GM18907 (cell line): ENCODE measurements around the gene DOCK4.

ENCODE experiments used
- ATAC-seq: cut with Tn5 transposase; IDR thresholded peaks from one replicate; pipeline ENCODE4 v1.9.1; 2021; ENCODE audit warnings: mild to moderate bottlenecking, moderate library complexity; ENCODE audit not compliant: unreplicated experiment

DOCK4 gene

DNA sequence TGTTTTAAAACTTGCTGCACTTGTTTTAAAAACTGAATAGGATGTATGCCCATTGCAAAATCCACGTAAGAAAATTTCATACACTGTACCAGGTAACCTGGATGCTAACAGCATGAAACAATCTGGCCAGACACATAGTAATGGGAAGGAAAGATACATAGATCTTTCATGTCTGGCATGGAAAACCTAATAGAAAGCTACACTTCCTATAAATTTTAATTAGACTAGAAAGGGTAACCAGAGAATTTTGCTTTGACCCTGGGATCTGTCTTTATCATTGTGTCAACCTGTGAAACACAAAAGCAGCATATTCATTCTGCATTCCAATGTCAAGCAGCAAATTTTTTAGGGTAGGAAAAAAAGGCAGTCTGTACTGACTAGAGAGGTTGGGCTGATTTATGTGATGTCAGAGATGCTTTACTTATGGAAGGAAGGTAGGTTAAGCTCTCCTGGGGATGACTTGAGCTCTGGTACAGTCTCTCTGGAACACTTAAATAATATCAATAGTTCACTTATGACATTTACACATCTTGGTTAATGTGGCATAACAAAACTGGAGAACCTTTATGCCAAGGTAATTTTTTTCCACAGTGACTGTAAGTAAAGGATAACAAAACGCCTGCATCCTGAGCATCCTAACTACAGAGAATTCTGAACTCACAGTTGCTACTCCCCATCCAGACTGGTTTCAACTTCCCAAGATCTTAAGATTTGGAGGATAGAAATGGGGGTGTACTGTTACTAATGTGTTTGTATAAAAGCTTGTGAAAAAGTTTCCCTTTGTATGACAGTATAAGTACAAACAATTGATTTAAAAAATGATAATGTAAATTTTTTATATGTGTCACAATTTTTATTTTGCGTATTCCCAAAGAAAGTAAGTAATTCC is 44.7 kb downstream of the DOCK4 start:
- ATAC-seq: no peak

DNA sequence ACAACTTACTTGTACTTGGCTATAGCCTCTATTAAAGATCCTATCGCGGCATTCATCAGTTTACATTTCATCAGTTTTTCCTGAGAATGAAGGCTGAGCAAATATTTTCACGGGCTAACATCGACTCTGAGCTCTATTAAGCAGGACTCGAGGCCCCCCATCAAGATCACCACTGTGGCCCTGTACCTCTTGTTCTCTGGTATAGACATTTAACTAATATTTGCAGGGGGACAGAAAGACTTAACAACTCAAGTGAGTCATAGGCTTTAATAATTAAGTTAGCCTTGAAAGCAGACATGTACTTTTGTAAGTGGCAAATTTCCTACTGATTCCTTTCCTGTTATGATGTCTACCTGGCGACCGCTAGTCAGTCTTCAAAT is 45.4 kb downstream of the DOCK4 start:
- ATAC-seq: no peak

DNA sequence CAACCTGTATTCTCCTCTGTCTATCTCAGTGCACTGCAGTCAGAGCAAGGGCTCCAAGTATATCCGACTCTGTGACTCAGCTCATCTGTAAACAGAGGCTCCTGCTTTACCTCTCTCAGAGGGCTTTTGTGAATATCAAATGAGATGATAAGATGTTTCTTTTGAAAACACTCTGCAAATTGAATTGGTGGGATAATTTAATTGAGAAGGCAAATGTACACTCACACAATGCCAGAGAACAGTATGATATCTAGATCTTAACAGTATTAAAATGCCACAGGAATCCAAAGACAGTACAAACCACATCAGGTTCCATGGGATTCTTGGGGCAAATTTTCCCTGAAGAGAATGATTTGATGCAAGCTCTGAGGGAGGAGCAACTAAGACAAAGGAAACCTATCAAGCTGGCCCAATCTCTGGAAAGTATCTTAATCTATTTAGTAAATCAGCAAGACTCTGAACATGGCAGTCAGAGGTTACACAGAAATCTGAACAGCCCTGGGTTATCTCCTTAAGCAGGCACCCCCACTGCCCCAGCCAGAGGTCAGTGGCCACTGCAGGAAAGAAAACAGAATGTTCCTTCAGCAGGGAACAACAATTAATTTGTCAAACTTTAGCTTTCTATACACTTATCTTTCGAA is 45.9 kb downstream of the DOCK4 start:
- ATAC-seq: no peak

DNA sequence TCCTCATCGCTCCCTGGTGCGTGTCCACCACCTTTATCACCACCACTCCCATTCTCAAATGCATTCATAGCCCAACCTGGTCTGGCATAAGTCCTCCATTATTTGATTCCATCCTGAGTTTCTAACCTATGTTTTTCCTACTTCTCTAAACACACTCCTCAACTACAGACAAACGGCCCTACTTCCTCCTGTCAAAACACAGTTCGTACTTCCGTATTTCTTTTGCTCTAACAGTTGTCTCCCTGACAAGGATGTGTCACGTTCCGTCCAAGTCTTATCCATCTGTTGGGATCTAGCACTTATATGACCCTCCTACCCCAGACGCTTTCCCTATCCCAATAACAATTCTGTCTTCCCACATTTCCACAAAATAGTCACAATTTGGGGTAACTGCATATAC is 46.8 kb downstream of the DOCK4 start:
- ATAC-seq: no peak

DNA sequence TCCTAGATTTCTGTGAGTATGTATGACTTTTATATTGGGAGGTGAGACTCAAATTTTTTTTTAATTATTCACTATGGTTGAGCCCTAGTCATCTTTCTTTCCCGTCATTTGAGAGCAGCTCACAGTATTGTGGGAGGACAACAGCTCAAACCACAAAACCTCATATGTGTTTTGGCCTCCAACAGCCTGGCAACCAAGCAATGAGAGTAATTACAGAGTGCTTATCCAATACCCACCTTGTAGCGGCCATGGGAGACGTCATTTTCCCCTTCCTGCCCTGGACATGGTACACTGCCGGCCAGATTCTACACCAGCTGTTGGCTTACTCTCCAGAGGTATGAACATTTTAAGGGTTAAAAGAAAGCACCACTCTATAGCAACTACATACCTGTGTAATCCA is 49.1 kb downstream of the DOCK4 start:
- ATAC-seq: no peak

DNA sequence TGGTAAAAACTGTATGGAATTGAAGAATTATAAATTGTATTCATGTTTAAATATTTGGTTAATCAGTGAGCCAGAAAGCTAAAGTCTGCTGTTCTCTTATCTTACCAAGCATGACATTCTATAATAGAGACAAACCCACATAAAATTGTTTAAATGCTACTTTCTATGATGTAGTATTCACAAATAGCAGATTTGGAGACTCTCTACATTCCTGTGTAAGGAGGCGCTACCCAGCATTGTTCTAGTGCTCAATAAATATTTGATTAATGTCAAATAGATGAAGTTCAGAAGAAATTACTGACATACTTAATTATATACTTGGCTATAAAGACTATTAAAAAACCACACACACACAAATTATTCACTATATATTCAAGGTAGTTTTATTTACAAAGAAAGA is 49.8 kb downstream of the DOCK4 start:
- no peak for ATAC-seq

DNA sequence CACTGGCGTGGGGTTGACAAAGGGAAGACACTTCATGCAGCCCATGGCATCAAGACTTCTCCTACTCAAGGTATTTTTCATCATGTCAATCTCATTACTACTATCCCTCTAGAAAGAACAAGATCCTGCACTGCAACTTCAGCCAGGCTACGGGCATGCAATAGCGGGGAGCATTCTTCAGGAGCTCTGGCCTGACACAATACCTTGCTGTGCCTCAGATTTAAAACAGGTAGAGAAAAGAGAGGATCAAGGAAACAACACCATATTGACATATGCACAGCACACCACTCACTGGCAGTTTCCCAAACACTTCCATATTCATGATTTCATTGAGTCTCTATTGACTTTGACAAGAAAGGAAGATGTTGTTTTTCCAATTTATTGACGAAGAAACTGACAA is 51.5 kb downstream of the DOCK4 start:
- no peak for ATAC-seq

DNA sequence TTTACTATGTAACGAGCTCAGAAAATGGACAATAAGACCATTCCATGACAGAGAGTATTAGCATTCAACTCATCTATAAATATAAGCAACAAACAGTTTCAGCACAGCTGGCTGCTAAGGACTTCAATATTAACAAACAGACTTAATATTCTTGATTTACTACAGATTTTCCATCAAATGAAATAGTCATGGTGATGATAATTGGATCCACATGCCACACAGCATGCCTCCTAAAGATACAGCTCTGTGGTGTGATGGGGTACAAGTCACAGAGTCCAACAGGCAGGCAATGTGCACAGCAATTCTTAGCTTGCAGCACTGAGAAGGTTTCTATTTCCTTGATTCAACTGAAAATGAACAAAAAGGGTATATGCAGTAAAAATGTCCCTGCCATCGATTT is 54.0 kb downstream of the DOCK4 start:
- no peak for ATAC-seq

DNA sequence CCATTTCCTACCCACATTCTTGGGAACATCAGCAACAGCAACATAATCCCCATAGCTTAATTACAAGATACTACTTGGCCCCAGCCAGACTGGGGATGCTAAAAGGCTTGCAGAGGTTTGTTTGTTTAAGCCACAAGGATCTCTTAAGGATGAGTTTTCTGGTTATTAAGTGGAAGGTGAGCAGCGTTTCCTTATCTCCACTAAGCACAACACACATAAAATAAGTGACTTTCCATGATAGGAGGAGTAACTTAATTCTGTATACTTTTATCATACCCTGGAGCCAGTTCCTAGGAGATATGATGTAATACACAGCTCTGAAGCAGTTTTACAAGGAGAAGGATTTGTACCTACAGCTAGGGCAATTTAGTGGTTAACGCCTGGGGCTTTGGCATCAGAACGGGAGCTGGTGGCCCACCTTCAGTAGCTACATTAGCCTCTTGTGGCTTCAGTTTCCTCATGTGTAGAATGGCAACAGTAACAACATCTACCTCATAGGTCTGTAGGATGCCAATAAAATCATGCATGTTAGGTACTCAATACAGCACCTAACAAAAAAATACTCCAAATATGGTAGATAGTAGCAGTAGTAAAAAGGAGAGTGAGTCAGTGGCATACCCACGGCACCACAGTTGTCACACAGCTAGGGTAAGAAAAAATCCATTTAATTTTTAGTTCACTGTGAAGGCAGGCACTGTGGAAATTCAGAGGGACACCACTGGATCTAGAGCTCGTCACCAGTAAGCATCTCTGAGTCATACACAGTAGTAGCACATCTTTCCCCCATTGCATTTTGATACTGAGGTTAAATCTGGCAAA is 55.2 kb downstream of the DOCK4 start:
- ATAC-seq: no peak

DNA sequence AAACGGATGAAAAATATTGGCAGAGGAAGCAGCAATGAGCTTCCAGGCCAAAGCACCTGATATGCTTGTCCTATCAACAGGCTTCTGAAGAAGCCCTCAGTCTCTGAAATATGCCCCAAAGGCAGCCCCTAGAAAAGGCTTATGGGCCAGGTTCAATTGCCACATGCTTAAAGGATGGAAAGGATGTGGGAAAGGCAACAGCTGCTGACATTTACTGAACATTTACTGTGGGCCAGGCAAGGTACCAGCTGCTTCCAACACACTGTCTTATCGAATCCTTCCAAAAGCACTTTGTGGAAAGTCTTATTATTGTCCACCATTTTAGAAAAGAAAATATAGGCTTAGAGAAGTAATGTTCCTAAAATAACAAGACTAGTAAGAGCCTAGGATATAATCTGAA is 56.5 kb downstream of the DOCK4 start:
- ATAC-seq: no peak

DNA sequence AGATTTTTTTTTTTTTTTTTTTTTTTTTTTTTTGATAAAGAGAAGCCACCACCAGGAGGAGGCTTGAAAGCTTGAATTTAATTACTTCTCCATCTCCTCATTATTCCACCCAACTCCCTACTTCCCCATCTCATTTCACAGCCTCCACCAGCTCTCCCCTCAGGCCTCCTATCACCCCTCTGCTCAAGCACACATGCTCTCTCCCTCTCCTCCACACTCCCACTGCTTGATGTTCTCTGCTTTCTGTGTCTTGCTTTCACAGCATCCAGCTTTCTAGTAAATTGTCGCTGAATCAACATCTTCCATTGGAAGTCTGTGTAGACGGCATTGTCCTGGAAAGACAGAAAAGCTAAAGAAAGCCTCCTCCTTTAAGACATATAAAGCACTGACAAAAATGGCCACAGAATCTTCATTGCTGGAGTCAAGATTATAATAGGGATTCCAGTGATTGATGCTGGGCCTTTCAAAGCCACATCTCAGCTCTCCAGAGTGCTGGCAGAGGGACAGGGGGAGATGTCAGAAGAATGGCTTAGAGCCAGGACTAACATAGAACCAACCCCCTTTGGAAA is 58.3 kb downstream of the DOCK4 start:
- no peak for ATAC-seq

DNA sequence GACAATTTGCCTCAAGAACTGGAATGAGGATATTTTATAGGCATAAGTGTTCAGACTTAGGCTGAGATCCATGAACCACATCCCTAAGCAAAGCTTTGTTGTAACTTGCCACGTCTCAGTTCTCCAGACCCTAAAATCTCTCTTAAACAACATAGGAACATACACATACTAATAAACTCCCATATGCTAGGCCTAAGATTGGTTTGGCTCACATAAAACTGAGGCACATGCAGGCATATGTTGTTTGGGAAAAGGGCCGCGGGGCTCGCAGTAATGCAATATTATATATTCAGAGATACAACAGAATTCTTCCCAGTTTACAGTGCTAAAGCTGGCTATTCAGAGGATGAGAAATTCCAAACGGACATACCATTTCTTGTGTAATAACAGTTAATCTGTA is 61.0 kb downstream of the DOCK4 start:
- no peak for ATAC-seq

DNA sequence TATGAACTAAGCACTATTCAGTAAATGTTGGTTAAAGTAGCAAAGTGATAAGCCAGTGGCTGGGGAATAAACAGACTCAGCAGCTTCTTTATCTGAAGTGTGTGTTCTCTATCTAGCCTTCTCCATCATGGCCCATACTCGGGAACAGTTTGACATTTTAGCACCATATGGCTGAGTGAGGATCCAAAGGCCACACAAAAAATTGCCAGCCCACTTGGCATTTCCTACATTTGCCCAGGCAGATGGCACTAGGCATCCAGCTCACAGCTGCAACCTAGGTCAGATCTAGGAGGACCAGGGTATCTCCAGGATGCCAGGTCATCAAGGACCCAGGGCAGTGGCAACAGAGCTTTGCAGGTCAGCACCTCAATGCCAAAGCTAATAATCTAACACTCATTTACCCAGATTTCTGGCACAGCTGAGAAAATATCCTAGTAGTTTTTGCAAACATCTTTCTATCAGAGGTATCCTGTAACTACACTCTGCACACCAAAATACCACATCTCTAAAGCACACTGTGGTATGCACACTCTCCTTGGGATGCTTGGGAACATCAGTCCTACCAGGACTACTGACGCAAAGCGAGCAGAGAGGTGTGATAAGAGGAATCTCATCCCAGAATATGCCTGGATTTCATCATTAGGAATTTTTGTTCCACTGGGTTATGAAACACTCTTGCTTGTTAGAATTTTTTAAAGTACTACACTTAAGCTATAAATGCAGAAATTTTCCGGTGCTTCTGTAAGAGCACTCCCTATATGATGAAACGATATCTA is 61.7 kb downstream of the DOCK4 start:
- no peak for ATAC-seq

DNA sequence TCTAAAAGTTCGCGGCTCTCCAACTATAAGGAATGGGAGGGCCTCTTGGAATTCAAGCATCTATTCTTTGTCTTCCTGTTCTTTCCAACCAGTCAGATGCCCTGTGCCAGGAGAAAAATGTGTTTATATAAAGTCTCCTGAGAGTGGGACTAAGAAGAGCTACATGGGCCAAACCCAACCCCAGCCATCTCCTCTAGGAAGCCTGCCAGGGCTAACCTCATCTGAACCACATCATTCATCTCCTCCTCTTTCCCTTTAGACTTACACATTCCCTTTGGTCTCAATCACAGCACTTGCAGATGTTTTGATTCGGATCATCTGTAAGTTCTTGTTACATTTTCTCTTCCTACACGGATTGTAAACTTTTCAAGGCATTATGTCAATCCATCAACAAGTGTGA is 62.6 kb downstream of the DOCK4 start:
- no peak for ATAC-seq

DNA sequence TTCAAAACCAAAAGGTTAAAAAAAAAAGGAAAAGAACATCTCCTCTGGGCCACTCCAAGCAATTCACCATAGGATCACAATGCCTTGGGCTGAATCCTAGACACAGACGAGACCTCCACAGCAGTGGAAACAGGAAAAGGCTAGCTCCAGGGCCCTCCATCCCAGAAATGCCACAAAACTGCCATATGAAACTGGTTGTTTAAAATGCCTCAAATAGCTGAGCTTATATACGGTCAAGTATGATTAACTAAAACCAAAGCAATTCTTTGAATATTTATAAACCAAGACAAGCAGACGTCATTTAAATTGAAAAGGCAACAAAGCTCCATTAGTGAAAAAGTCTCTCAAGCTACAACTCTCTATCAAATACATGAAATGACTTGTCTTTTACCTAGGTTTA is 63.1 kb downstream of the DOCK4 start:
- no peak for ATAC-seq

DNA sequence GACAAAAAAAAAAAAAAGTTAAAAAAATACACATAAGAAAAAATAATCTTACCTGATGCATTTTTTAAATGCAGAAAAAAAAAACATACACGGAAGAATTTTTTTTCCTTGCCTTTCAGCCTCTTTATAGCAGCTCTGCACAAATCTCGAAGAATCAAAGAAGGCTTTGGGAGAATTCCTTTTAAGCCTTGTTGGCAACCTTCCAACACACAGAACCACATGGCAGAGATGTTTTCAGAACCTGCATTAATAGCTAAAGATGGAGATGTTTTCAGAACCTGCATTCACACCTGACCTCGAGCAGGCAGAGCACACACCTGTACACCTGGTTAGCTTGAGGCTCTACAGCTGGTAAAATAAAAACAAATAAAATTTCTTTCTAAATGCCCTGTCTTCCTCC is 65.6 kb downstream of the DOCK4 start:
- ATAC-seq: no peak

DNA sequence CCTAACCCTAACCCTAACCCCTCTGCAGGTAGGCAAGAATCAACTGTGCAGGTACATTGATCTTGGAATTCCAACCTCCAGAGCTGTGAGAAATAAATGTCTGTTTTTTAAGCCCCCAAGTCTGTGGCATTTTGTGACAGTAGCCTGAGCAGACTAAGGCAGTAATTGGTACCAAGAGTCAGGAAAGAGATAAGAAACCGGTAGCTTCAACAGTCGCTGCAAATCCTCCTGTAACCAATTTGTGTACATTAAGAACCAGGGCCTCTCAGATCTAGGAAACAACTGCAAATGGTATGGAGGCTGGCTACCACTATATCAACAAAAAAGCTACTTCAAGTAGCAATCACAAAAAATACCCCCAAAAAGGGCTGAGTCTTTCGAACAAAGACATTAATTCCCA is 67.3 kb downstream of the DOCK4 start:
- no peak for ATAC-seq

DNA sequence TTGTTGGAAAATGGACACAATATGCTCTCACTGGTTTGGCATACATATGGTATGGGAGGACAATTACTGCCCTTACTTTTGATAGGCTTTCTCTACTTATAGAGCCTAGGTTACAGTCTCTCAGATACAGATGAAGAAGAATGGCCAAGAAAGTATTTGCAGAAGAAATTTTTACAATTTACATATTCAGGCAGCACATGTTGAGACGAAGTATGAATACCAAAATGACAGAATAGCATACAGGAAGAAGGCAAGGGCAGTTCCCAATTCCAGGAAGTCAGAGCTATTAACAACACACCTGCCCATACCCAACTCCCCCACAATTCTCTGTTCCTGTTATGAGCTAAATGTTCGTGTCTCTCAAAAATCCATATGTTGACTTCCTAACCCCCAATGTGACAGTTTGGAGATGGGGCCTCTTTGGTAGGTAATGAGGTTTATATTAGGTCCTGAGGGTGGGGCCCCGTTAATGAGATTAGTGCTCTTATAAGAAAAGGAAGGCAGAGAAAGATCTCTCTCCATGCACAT is 67.8 kb downstream of the DOCK4 start:
- ATAC-seq: no peak

DNA sequence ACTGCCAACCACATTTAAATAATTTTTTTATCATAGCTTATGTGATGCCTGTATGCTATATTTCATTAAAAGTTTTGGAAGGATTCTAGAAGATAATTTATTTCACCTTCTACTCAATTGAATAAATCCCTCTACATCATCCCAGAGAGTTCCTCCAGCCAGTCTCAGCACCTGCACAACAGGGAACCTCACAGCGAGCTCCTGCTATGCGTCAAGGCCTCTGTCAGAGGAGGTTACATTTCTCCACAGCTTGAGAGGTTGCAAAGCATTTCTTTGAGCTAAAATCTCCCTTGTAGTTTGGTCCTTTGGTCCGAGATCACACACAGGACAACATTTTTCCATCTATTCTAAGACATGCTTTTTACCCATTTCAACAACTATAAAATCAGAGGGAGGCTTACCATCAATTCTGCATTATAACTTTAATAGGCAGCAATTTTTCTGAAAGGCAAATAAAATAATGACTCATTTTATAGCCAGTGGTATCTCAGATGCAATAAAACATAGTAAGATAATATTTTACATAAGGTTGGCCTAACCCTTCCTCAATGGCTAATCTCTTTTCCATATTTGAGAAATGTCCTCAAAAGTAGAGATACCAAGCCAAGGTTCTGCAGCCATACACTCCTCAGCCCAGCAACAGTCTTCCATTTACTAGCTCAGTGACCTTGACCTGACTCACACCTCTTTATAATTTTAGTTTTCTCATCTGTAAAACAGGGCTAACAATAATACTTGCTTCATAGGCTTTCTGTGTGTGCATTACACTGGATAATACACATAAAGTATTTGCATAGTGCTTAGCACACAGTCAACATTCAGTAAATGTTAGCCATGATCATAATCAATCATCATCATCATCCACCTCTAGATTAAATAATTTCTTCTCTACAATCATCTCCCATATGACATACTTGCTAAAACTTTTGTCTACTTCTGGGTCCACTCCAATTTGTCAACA is 68.8 kb downstream of the DOCK4 start:
- no peak for ATAC-seq
